ENCODE results near the gene MAP9. TPM values are rescaled to one million over a fixed set of nuclear protein-coding genes. Genes with fewer than 3 reads are reported as not detected.

MAP9 gene
- total RNA-seq, 1 donor from 2014 or later, result 13.6 TPM

DNA sequence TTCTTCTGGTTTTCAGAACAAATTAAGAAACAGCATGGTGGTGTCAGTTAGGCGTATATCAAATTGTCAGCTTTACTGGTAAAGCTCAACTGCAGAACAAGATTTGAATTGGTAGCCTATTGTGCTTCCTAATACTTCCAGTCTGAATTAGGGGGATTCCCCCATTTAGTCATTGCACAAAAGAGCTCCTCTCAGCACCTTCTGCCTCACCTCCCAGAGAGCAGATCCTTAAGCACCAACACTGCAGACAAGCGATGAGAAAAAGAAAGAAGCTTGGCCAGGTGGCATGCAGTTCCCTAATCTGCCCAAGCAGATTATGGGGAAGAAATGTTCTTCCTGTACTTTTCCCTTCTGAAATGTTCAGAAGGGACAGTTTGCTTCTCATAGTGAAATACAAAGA, 9.2 kb downstream of the MAP9 start:
- H3K4me3 Mint-ChIP-seq (ENCODE audit: unreplicated experiment), result no peak overlapping the region
- H3K27ac Mint-ChIP-seq (ENCODE audit: unreplicated experiment), result peak overlapping the region; percentile 25
- H3K36me3 Mint-ChIP-seq (ENCODE audit: low read depth), result peaks cover 9% of the 10 kb centered on the region
- no peaks in the 10 kb centered on the region for H3K4me1 Mint-ChIP-seq (ENCODE audit: low read depth)
- no peaks in the 10 kb centered on the region for H3K9me3 Mint-ChIP-seq (ENCODE audit: low read depth)
- DNase-seq (ENCODE audit: low spot score), result no peak
- TF ChIP-seq, protein P1, sequence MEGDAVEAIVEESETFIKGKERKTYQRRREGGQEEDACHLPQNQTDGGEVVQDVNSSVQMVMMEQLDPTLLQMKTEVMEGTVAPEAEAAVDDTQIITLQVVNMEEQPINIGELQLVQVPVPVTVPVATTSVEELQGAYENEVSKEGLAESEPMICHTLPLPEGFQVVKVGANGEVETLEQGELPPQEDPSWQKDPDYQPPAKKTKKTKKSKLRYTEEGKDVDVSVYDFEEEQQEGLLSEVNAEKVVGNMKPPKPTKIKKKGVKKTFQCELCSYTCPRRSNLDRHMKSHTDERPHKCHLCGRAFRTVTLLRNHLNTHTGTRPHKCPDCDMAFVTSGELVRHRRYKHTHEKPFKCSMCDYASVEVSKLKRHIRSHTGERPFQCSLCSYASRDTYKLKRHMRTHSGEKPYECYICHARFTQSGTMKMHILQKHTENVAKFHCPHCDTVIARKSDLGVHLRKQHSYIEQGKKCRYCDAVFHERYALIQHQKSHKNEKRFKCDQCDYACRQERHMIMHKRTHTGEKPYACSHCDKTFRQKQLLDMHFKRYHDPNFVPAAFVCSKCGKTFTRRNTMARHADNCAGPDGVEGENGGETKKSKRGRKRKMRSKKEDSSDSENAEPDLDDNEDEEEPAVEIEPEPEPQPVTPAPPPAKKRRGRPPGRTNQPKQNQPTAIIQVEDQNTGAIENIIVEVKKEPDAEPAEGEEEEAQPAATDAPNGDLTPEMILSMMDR (IDR thresholded peaks at IDR 0.05), result no peak
- no peaks in the 10 kb centered on the region for H3K27me3 Mint-ChIP-seq (ENCODE audit: low read depth)

DNA sequence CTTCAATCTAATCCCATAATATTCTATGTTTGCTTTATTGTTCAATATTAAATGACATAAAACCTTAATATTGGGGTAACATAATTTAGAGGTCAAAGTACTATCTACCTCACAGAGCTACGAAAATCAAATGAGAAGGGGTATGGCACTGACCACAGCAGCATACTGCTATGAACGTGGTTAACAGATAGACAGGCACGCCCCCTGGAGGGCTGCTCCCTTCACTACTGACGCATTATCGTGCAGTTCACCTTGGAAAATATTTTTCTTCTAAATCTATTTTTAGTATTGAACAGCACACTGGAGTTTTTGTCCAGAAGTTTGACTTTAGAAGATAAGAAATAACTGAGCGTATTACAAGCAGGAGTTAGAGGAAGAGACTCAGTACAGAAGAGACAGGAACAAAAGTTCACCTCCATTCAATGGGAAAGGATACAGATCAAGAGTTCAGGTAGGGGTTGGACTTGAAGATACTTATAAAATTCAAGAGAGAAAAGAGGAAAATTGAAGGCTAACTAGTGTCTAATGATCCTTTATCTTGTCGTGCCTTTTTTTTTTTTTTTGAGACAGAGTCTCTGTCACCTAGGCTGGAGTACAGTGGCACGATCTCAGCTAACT, 22.7 kb downstream of the MAP9 start:
- Mint-ChIP-seq H3K27me3 (ENCODE audit: low read depth) (no peaks in the 10 kb centered on the region), H3K36me3 (ENCODE audit: low read depth) (peaks cover 17% of the 10 kb centered on the region), H3K4me3 (ENCODE audit: unreplicated experiment) (no peak overlapping the region), H3K4me1 (ENCODE audit: low read depth) (peaks cover 8% of the 10 kb centered on the region), H3K27ac (ENCODE audit: unreplicated experiment) (peak overlapping the region; percentile 42), H3K9me3 (ENCODE audit: low read depth) (no peaks in the 10 kb centered on the region)
- TF ChIP-seq, protein P1 (IDR thresholded peaks at IDR 0.05), result peak; percentile 87
- no peak for DNase-seq (ENCODE audit: low spot score)

DNA sequence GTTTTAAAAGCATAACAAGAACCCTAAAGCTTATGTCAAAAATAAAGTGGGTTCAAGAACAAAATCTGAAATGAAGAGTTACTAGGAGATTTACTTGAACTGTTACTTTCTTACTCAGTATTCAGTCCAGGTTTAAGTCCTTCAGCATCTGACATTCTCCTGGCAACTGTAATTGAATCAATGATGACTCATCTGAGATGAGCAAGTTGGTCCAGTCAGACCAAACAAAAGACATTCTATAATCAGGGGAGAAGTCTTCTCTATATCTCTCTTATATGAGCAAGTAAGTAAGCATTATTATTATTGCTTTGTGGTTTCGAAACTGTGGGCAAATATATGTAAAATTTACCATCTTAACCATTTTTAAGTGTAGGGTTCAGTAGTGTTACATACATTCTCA, 34.6 kb downstream of the MAP9 start:
- Mint-ChIP-seq H3K9me3 (ENCODE audit: low read depth) (no peaks in the 10 kb centered on the region), H3K36me3 (ENCODE audit: low read depth) (peaks cover 4% of the 10 kb centered on the region), H3K4me3 (ENCODE audit: unreplicated experiment) (no peak overlapping the region), H3K27ac (ENCODE audit: unreplicated experiment) (no peak overlapping the region), H3K4me1 (ENCODE audit: low read depth) (no peaks in the 10 kb centered on the region), H3K27me3 (ENCODE audit: low read depth) (no peaks in the 10 kb centered on the region)
- DNase-seq (ENCODE audit: low spot score), result no peak
- TF ChIP-seq, protein P1 (IDR thresholded peaks at IDR 0.05), result no peak

DNA sequence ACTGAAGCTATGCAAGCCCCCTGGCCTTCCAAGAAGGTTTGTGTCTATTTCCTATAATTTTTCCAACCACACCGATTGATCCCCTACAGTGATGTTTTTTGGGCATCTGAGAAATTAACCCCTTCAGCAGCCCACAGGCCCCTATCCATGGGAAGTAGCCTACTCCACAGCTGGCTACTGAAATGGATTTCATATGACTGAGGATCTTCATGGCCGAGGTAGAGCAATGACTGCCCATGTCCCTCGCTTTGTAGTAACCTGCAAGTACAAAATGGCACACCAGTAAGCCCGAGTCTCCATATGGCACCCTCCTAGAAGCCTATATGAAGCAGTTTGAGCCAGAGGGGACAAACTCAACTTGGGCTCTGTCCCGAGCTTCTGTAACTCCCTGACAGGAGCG, 36.8 kb downstream of the MAP9 start:
- no peaks in the 10 kb centered on the region for H3K4me1 Mint-ChIP-seq (ENCODE audit: low read depth)
- DNase-seq (ENCODE audit: low spot score), result no peak
- no peaks in the 10 kb centered on the region for H3K36me3 Mint-ChIP-seq (ENCODE audit: low read depth)
- TF ChIP-seq, protein P1 (IDR thresholded peaks at IDR 0.05), result no peak
- no peak overlapping the region for H3K27ac Mint-ChIP-seq (ENCODE audit: unreplicated experiment)
- peaks cover 3% of the 10 kb centered on the region for H3K27me3 Mint-ChIP-seq (ENCODE audit: low read depth)
- no peak overlapping the region for H3K4me3 Mint-ChIP-seq (ENCODE audit: unreplicated experiment)
- H3K9me3 Mint-ChIP-seq (ENCODE audit: low read depth), result no peaks in the 10 kb centered on the region

DNA sequence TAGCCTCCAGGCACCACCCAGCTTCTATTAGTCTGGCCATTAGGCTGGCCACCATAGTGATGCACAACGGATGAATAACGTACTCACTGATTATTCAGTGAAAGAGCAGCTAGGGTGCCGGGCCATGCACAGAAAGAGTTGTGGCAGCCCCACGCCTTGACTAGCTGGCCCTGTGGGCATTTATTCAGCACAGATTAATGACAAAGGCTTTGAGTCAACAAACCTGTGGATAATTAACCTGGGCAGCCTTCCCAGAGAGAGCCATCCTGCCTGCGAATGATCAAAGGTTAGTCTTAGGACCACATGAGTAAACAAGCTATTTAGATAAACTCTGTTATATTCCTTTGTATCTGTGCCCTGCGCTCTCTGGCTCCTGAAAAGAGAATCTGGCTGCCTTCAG, 37.2 kb downstream of the MAP9 start:
- H3K9me3 Mint-ChIP-seq (ENCODE audit: low read depth), result no peaks in the 10 kb centered on the region
- H3K36me3 Mint-ChIP-seq (ENCODE audit: low read depth), result no peaks in the 10 kb centered on the region
- no peak overlapping the region for H3K27ac Mint-ChIP-seq (ENCODE audit: unreplicated experiment)
- DNase-seq (ENCODE audit: low spot score), result no peak
- H3K27me3 Mint-ChIP-seq (ENCODE audit: low read depth), result peaks cover 3% of the 10 kb centered on the region
- H3K4me3 Mint-ChIP-seq (ENCODE audit: unreplicated experiment), result no peak overlapping the region
- TF ChIP-seq, protein P1 (IDR thresholded peaks at IDR 0.05), result no peak
- H3K4me1 Mint-ChIP-seq (ENCODE audit: low read depth), result no peaks in the 10 kb centered on the region

All from chondrocyte (in vitro differentiated cells).